Measurements from ENCODE around the gene CBX1.

- no peak for TF ChIP-seq CTCF (IDR thresholded peaks at IDR 0.05)
- TF ChIP-seq ZFX (IDR thresholded peaks at IDR 0.05; ENCODE audit: borderline replicate concordance) = no peak
These were observed 5.5 kb upstream of the CBX1 start for GRCh38 chr17:48106802-48107136.
